K562 (cell line): ENCODE results near the gene ARL2. TPM values are rescaled to one million over a fixed set of nuclear protein-coding genes. Genes with fewer than 3 reads are reported as not detected.

Experiments
- CBX3 ChIP-seq, 2 experiments: IDR thresholded peaks; 1 replicate in 1 of 2; 2 replicates in 1 of 2; pipeline ENCODE4 v1.6.1; 2012; ENCODE audit warnings: inconsistent platforms in 2 of 2, low read length in 2 of 2, borderline replicate concordance in 1 of 2, control low read depth in 1 of 2
- CCAR2 ChIP-seq: fragments of 200-400 bp; formaldehyde crosslinking; IDR thresholded peaks from 2 replicates; pipeline ENCODE4 v1.6.1; 2017; ENCODE audit warnings: mild to moderate bottlenecking, low read depth, low read length
- CHCHD3 ChIP-seq: fragments of 250-450 bp; sonication (Bioruptor Pico); IDR thresholded peaks from 2 replicates; pipeline ENCODE4 v2.1.2; 2022; ENCODE audit warnings: mild to moderate bottlenecking
- CTBP1 ChIP-seq: fragments of 450-650 bp; IDR thresholded peaks from 2 replicates; pipeline ENCODE4 v1.6.1; 2016; ENCODE audit warnings: borderline replicate concordance
- FOXP1 ChIP-seq: sonication (generic); formaldehyde crosslinking; IDR thresholded peaks from 2 replicates; pipeline ENCODE4 v1.8.0; 2022; ENCODE audit warnings: mild to moderate bottlenecking, missing genetic modification reagents
- HDAC8 ChIP-seq: fragments of 450-650 bp; IDR thresholded peaks from 2 replicates; pipeline ENCODE4 v1.6.1; 2016; ENCODE audit warnings: mild to moderate bottlenecking, missing genetic modification characterization, moderate library complexity, missing compliant biosample characterization
- HDGF ChIP-seq: fragments of 450-650 bp; IDR thresholded peaks from 2 replicates; pipeline ENCODE4 v1.6.1; 2016
- HEY1 ChIP-seq: fragments of 250-450 bp; sonication (Bioruptor Pico); IDR thresholded peaks from 2 replicates; pipeline ENCODE4 v1.5.0; 2020; ENCODE audit warnings: mild to moderate bottlenecking, moderate library complexity, borderline replicate concordance
- MAZ ChIP-seq, 2 experiments: fragments of 450-650 bp in 1 of 2; sonication (generic) in 1 of 2; formaldehyde crosslinking; IDR thresholded peaks in 1 of 2; conservative IDR thresholded peaks in 1 of 2; 2 replicates each; pipeline versions ENCODE4 v1.4.0 to v1.5.0; 2020; ENCODE audit warnings: mild to moderate bottlenecking in 1 of 2, missing genetic modification reagents in 1 of 2
- MYC ChIP-seq, 2 experiments: fragments of 250-450 bp in 1 of 2; sonication (Bioruptor Pico) in 1 of 2; IDR thresholded peaks; 2 replicates each; pipeline versions ENCODE4 v1.5.1 to v1.6.1; 2012 to 2021; ENCODE audit warnings: low read depth in 2 of 2, borderline replicate concordance in 1 of 2, improper control_type of control experiment in 1 of 2, low read length in 1 of 2, mild to moderate bottlenecking in 1 of 2, moderate library complexity in 1 of 2
- PPARD ChIP-seq: fragments of 250-450 bp; sonication (Bioruptor Pico); IDR thresholded peaks from 2 replicates; pipeline ENCODE4 v1.8.0; 2022; ENCODE audit warnings: inconsistent platforms, mild to moderate bottlenecking, moderate library complexity
- SIN3B ChIP-seq: fragments of 450-650 bp; IDR thresholded peaks from 2 replicates; pipeline ENCODE4 v1.6.1; 2017; ENCODE audit warnings: low read depth, mild to moderate bottlenecking, moderate library complexity
- SLC30A9 ChIP-seq: fragments of 250-450 bp; sonication (Bioruptor Pico); IDR thresholded peaks from 2 replicates; pipeline ENCODE4 v1.8.0; 2022; ENCODE audit warnings: mild to moderate bottlenecking, moderate library complexity
- TCFL5 ChIP-seq: fragments of 250-450 bp; sonication (Bioruptor Pico); conservative IDR thresholded peaks from 2 replicates; pipeline ENCODE4 v1.6.1; 2021; ENCODE audit warnings: mild to moderate bottlenecking, moderate library complexity, matching md5 sums
- ZNF165 ChIP-seq: fragments of 250-450 bp; sonication (Bioruptor Pico); IDR thresholded peaks from 2 replicates; pipeline ENCODE4 v1.4.0; 2020; ENCODE audit warnings: borderline replicate concordance
- ZNF778 ChIP-seq: fragments of 450-650 bp; formaldehyde crosslinking; IDR thresholded peaks from 2 replicates; pipeline ENCODE4 v1.4.0; 2020; ENCODE audit warnings: mild to moderate bottlenecking, moderate library complexity
- polyA plus RNA-seq, 8 experiments: library from polyadenylated mRNA; depleted of rRNA in 4 of 8; stranded (reverse) in 5 of 8; unstranded in 3 of 8; fragments of >200 nt; fragmentation: Nextera tagmentation in 2 of 8; fragmentation: Illumina TruSeq in 1 of 8; extraction: Ambion mirVana in 2 of 8; extraction: Trizol in 1 of 8; gene quantifications; 2 replicates each; pipeline versions ENCODE4 v1.2.1 to v1.2.3, GENCODE V29; 2011 to 2014; ENCODE audit warnings: inconsistent platforms in 1 of 8, missing spikeins in 1 of 8
- total RNA-seq, 7 experiments: library from RNA; depleted of rRNA in 6 of 7; stranded (reverse); fragments of >200 nt in 6 of 7; fragmentation: Illumina TruSeq in 2 of 7; extraction: Trizol in 2 of 7; gene quantifications; 2 replicates each; pipeline versions ENCODE4 v1.2.1 to v1.2.3, GENCODE V29; 2011 to 2021; ENCODE audit warnings: low replicate concordance in 1 of 7
- TF ChIP-seq, protein P1 (sequence below): sonication (generic); formaldehyde crosslinking; IDR thresholded peaks from 2 replicates; pipeline ENCODE4 v1.4.0; 2020; ENCODE audit warnings: mild to moderate bottlenecking, missing genetic modification reagents
- TF ChIP-seq, protein P2 (sequence below): IDR thresholded peaks from 3 replicates; pipeline ENCODE4 v1.6.1; 2011; ENCODE audit warnings: borderline replicate concordance, mild to moderate bottlenecking, moderate library complexity; ENCODE audit not compliant: insufficient read length; ENCODE audit errors: extremely low read depth
- TF ChIP-seq, protein P3 (sequence below): fragments of 250-450 bp; sonication (Bioruptor Pico); IDR thresholded peaks from 2 replicates; pipeline ENCODE4 v1.5.0; 2021
- TF ChIP-seq, protein P4 (sequence below): fragments of 250-450 bp; sonication (Bioruptor Pico); IDR thresholded peaks from 2 replicates; pipeline ENCODE4 v1.4.0; 2020; ENCODE audit warnings: mild to moderate bottlenecking

The ARL2 gene
- total and polyA plus RNA-seq, 9 of the 15 experiments (the other 6 are each of a cell fraction or from before 2014, with no cell fraction given) = 5.7 to 154 (median 92.2) TPM

DNA sequence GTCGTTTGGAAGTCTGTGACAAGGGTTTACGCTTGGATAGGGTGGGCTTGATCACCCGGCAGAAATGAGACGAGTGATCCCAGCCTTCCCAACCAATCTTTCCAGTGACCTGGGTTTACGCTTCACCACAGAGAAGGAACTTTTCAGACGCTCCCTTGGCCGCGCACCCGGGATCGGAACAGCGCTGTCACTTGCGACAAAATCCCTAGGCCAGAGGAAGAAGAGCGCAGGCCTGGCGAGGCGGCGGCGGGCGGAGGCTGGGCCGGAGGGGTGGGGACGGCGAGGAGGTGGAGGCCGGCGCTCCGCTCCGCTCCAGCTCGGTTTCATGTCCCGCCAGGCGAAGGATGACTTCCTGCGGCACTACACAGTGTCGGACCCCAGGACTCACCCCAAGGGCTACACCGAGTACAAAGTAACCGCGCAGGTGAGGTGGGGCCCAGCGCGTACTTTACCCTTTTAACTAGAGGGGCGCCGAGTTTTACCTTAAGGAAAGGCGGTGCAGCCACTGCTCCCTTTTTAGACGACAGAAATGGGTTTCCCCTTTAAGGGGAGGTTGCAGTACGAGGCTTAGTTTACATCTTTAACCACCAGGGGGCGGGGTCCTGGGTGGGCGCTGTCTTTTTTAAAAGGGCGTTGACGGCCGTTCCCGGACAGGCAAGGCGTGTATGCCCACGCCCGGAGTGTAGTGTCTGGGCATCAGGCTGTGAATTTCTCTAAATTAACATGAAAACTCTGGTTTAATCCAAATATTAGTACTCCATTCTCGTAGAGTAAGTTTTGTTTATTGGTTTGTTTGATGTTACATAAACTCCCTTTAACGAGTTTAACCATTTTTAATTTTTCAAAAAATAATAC is 13.5 kb downstream of the ARL2 start, which contains the start of gene SNX15 (continued):
- peak in 1 of 2 experiments; percentile 79; a peak in 1 of 3 replicates for TF ChIP-seq CBX3 (IDR thresholded peaks at IDR 0.05; ENCODE audit: borderline replicate concordance in 1 of 2, low read length in 2 of 2)
- no peak for TF ChIP-seq SLC30A9 (CRISPR knock-in tag)
- TF ChIP-seq, protein P1, sequence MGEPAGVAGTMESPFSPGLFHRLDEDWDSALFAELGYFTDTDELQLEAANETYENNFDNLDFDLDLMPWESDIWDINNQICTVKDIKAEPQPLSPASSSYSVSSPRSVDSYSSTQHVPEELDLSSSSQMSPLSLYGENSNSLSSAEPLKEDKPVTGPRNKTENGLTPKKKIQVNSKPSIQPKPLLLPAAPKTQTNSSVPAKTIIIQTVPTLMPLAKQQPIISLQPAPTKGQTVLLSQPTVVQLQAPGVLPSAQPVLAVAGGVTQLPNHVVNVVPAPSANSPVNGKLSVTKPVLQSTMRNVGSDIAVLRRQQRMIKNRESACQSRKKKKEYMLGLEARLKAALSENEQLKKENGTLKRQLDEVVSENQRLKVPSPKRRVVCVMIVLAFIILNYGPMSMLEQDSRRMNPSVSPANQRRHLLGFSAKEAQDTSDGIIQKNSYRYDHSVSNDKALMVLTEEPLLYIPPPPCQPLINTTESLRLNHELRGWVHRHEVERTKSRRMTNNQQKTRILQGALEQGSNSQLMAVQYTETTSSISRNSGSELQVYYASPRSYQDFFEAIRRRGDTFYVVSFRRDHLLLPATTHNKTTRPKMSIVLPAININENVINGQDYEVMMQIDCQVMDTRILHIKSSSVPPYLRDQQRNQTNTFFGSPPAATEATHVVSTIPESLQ (CRISPR knock-in tag) = no peak
- TF ChIP-seq, protein P2, sequence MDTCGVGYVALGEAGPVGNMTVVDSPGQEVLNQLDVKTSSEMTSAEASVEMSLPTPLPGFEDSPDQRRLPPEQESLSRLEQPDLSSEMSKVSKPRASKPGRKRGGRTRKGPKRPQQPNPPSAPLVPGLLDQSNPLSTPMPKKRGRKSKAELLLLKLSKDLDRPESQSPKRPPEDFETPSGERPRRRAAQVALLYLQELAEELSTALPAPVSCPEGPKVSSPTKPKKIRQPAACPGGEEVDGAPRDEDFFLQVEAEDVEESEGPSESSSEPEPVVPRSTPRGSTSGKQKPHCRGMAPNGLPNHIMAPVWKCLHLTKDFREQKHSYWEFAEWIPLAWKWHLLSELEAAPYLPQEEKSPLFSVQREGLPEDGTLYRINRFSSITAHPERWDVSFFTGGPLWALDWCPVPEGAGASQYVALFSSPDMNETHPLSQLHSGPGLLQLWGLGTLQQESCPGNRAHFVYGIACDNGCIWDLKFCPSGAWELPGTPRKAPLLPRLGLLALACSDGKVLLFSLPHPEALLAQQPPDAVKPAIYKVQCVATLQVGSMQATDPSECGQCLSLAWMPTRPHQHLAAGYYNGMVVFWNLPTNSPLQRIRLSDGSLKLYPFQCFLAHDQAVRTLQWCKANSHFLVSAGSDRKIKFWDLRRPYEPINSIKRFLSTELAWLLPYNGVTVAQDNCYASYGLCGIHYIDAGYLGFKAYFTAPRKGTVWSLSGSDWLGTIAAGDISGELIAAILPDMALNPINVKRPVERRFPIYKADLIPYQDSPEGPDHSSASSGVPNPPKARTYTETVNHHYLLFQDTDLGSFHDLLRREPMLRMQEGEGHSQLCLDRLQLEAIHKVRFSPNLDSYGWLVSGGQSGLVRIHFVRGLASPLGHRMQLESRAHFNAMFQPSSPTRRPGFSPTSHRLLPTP = no peak
- peak; percentile 79; the same call in 1 of the 2 replicates for TF ChIP-seq FOXP1 (CRISPR knock-in tag)
- TF ChIP-seq SIN3B = no peak
- TF ChIP-seq HEY1 (CRISPR knock-in tag) = no peak
- no peak for TF ChIP-seq HDGF
- no peak for TF ChIP-seq PPARD (CRISPR knock-in tag)
- TF ChIP-seq HDAC8 (tag) = no peak
- TF ChIP-seq CCAR2 = no peak
- TF ChIP-seq, protein P3, sequence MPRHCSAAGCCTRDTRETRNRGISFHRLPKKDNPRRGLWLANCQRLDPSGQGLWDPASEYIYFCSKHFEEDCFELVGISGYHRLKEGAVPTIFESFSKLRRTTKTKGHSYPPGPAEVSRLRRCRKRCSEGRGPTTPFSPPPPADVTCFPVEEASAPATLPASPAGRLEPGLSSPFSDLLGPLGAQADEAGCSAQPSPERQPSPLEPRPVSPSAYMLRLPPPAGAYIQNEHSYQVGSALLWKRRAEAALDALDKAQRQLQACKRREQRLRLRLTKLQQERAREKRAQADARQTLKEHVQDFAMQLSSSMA (CRISPR knock-in tag) = no peak
- TF ChIP-seq TCFL5 (CRISPR knock-in tag) = no peak
- TF ChIP-seq MAZ (CRISPR knock-in tag; conservative IDR thresholded peaks at IDR 0.05 in 1 of 2, IDR thresholded peaks at IDR 0.05 in 1 of 2) = peak; percentile 97 to 99
- no peak for TF ChIP-seq ZNF778
- peak; percentile 89 for TF ChIP-seq CTBP1
- TF ChIP-seq, protein P4, sequence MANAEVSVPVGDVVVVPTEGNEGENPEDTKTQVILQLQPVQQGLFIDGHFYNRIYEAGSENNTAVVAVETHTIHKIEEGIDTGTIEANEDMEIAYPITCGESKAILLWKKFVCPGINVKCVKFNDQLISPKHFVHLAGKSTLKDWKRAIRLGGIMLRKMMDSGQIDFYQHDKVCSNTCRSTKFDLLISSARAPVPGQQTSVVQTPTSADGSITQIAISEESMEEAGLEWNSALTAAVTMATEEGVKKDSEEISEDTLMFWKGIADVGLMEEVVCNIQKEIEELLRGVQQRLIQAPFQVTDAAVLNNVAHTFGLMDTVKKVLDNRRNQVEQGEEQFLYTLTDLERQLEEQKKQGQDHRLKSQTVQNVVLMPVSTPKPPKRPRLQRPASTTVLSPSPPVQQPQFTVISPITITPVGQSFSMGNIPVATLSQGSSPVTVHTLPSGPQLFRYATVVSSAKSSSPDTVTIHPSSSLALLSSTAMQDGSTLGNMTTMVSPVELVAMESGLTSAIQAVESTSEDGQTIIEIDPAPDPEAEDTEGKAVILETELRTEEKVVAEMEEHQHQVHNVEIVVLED (CRISPR knock-in tag) = no peak
- peak; percentile 60; the same call in 1 of the 2 replicates for TF ChIP-seq MYC (IDR thresholded peaks at IDR 0.05; ENCODE audit: low read depth, low read length)
- no peak for TF ChIP-seq MYC (CRISPR knock-in tag; IDR thresholded peaks at IDR 0.05; ENCODE audit: borderline replicate concordance, low read depth)
- no peak for TF ChIP-seq ZNF165
- no peak for TF ChIP-seq CHCHD3 (CRISPR knock-in tag)
